ENCODE results near the gene ZFAND2A. TPM values are rescaled to one million over a fixed set of nuclear protein-coding genes. Genes with fewer than 3 reads are reported as not detected.
A peak's percentile ranks its signal among the peaks of the same experiment; 100 is the strongest.

The ZFAND2A gene
- total and polyA plus RNA-seq, 2 experiments from 2014 or later: 32.2 to 52.4 TPM

DNA sequence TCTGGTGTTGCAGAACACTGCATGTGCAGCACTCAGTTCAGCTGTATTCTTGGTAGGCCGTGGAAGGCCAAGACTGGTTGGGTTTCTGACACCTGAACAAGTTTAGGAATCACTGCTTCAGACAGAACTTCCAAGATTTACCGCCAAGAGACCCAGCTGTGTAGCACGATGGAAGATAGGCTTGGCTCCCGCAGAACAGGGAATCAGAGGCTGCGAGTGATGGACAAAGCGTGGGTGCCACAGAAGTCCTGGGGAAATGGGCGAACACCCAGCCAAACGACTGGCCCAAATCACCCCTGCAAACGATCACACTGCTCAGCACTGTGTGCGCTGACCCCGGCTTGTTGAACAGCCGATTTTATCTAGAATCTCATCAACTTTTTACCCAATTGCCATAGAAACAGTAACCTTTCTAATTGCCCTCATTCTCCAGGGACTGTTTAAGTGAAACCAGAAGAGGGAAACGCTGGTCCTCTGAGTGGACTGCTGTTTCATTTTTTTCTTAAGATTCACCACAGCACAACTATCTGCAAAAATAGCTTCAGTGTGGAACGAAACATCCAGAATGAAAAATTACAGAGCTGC, 17.9 kb downstream of the ZFAND2A start:
- H3K79me2 ChIP-seq (ENCODE audit: insufficient read depth): peaks cover 4% of the 10 kb centered on the region
- H2AFZ ChIP-seq: peak overlapping the region; percentile 33; the same call in 1 of the 2 replicates
- peak overlapping the region; percentile 14 for H3K4me2 ChIP-seq (ENCODE audit: unreplicated experiment)
- no peaks in the 10 kb centered on the region for H3K9me3 ChIP-seq (ENCODE audit: low read depth)
- no peak overlapping the region for H3K4me3 ChIP-seq
- WGBS, 2 experiments (ENCODE audit: low coverage in 1 of 2, low lambda C conversion rate in 2 of 2, missing lambda C conversion rate in 2 of 2): 33 to 45% methylated on average over 14 of the region's 14 CpGs
- H3K9me2 ChIP-seq (ENCODE audit: insufficient read depth): no peaks in the 10 kb centered on the region
- no peaks in the 10 kb centered on the region for H4K20me1 ChIP-seq (ENCODE audit: insufficient read depth)
- H3K36me3 ChIP-seq (ENCODE audit: low read depth): no peaks in the 10 kb centered on the region
- no peak overlapping the region for H3K27ac ChIP-seq
- no peaks in the 10 kb centered on the region for H3F3A ChIP-seq (ENCODE audit: insufficient read depth)
- no peak for TF ChIP-seq EZH2 (IDR thresholded peaks at IDR 0.05; ENCODE audit: insufficient read depth, poor library complexity, severe bottlenecking)
- no peak for TF ChIP-seq EZH2phosphoT487 (IDR thresholded peaks at IDR 0.05; ENCODE audit: insufficient read depth, low read depth)
- in situ Hi-C loops (cut with MboI): no loop called here
- DNase-seq: peak; percentile 48
- no peaks in the 10 kb centered on the region for H3K27me3 ChIP-seq (replicated peaks; ENCODE audit: insufficient read depth)
- no peak overlapping the region for H3K9ac ChIP-seq
- H3K4me1 ChIP-seq (ENCODE audit: insufficient read depth): 0 out of 2 replicates have a peak, but pooled peaks cover 1% of the 10 kb centered on the region

DNA sequence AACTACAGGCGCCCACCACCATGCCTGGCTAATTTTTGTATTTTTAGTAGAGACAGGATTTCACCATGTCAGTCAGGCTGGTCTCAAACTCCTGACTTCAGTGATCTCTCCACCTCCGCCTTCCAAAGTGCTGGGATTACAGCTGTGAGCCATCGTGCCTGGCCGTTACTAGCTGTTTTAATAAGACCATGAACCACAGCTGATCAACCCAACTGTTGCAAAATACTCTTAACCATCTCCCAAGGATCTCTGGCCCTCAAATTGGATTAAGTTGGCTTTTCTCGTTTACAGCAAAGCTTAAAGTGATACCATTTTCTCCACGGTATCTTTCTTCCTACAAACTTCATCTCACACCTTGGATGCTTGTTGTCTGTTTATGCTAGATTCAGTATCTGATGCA, 18.3 kb downstream of the ZFAND2A start:
- H3F3A ChIP-seq (ENCODE audit: insufficient read depth): no peaks in the 10 kb centered on the region
- no peak for TF ChIP-seq EZH2phosphoT487 (IDR thresholded peaks at IDR 0.05; ENCODE audit: insufficient read depth, low read depth)
- TF ChIP-seq EZH2 (IDR thresholded peaks at IDR 0.05; ENCODE audit: insufficient read depth, poor library complexity, severe bottlenecking): no peak
- DNase-seq: no peak
- no peaks in the 10 kb centered on the region for H3K27me3 ChIP-seq (replicated peaks; ENCODE audit: insufficient read depth)
- in situ Hi-C loops (cut with MboI): no loop called here
- H3K9me3 ChIP-seq (ENCODE audit: low read depth): no peaks in the 10 kb centered on the region
- peaks cover 5% of the 10 kb centered on the region for H3K79me2 ChIP-seq (ENCODE audit: insufficient read depth)
- H3K4me3 ChIP-seq: no peak overlapping the region
- no peak overlapping the region for H3K27ac ChIP-seq
- no peaks in the 10 kb centered on the region for H3K9me2 ChIP-seq (ENCODE audit: insufficient read depth)
- H3K36me3 ChIP-seq (ENCODE audit: low read depth): no peaks in the 10 kb centered on the region
- no peak overlapping the region for H3K9ac ChIP-seq
- no peak overlapping the region for H3K4me2 ChIP-seq (ENCODE audit: unreplicated experiment)
- no peak overlapping the region for H2AFZ ChIP-seq
- H4K20me1 ChIP-seq (ENCODE audit: insufficient read depth): no peaks in the 10 kb centered on the region
- WGBS, 2 experiments (ENCODE audit: low coverage in 1 of 2, low lambda C conversion rate in 2 of 2, missing lambda C conversion rate in 2 of 2): 64 to 65% methylated on average over 6 of the region's 6 CpGs
- H3K4me1 ChIP-seq (ENCODE audit: insufficient read depth): 0 out of 2 replicates have a peak, but pooled peaks cover 6% of the 10 kb centered on the region

DNA sequence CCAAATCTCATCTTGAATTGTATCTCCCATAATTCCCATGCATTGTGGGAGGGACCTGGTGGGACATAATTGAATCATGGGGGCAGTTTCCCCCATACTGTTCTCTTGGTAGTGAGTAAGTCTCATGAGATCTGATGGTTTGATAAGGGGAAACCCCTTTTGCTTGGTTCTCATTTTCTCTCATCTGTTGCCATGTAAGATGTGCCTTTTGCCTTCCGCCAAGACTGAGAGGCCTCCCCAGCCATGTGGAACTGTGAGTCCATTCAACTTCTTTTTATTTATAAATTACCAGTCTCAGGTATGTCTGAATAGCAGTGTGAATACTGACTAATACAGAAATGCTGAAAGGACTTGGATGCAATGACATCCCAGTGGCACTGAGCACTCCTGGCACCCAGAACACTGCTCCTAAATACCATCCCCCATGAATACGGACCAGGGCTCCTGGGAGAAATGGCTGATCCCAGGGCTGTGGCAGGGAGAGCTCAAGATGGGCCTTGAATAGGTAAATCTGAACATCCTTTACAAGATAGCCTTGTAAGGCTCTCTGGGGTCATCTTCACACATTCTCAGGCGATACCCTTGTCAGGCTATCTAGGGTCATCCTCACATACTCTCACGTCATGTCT, 19.4 kb downstream of the ZFAND2A start:
- H3K36me3 ChIP-seq (ENCODE audit: low read depth): no peaks in the 10 kb centered on the region
- H2AFZ ChIP-seq: no peak overlapping the region
- no peak overlapping the region for H3K27ac ChIP-seq
- H3F3A ChIP-seq (ENCODE audit: insufficient read depth): no peaks in the 10 kb centered on the region
- 74 to 77% methylated on average over 4 of the region's 4 CpGs for WGBS, 2 experiments (ENCODE audit: low coverage in 1 of 2, low lambda C conversion rate in 2 of 2, missing lambda C conversion rate in 2 of 2)
- 0 out of 2 replicates have a peak, but pooled peaks cover 6% of the 10 kb centered on the region for H3K4me1 ChIP-seq (ENCODE audit: insufficient read depth)
- H3K9ac ChIP-seq: no peak overlapping the region
- no peaks in the 10 kb centered on the region for H3K27me3 ChIP-seq (replicated peaks; ENCODE audit: insufficient read depth)
- in situ Hi-C loops (cut with MboI): no loop called here
- H3K4me3 ChIP-seq: no peak overlapping the region
- H3K9me3 ChIP-seq (ENCODE audit: low read depth): no peaks in the 10 kb centered on the region
- no peaks in the 10 kb centered on the region for H4K20me1 ChIP-seq (ENCODE audit: insufficient read depth)
- H3K4me2 ChIP-seq (ENCODE audit: unreplicated experiment): no peak overlapping the region
- no peaks in the 10 kb centered on the region for H3K9me2 ChIP-seq (ENCODE audit: insufficient read depth)
- TF ChIP-seq EZH2phosphoT487 (IDR thresholded peaks at IDR 0.05; ENCODE audit: insufficient read depth, low read depth) (no peak), EZH2 (IDR thresholded peaks at IDR 0.05; ENCODE audit: insufficient read depth, poor library complexity, severe bottlenecking) (no peak)
- no peak for DNase-seq
- H3K79me2 ChIP-seq (ENCODE audit: insufficient read depth): peaks cover 5% of the 10 kb centered on the region

DNA sequence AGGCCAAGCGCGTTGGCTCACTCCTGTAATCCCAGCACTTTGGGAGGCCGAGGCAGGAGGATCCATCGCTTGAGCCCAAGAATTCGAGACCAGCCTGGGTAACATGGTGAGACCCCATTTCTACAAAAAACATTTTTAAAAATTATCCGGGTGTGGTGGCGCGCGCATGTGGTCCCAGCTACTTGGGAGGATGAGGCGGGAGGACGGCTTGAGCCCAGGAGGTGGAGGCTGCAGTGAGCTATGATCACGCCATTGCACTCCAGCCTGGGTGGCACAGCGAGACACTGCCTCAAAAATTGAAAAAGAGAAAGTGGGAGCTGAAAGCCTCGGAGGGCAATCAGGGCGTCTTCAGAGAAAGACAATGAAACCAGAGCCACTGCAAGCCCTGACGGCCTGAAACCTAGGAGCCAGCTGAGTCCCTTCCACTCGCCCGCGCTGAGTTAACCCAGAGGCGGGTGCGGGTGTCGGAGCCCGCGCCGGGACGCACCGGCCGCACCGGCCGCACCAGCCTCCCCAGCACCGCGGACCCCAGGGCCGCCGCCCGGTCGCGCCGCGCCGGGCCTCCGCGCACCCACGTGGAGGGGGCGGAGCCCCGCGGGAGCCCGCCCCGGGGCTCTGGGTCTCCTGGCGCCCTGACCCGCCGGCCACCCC, 22.4 kb downstream of the ZFAND2A start:
- peaks cover 5% of the 10 kb centered on the region for H3K79me2 ChIP-seq (ENCODE audit: insufficient read depth)
- no peak for DNase-seq
- TF ChIP-seq EZH2phosphoT487 (IDR thresholded peaks at IDR 0.05; ENCODE audit: insufficient read depth, low read depth) (no peak), EZH2 (IDR thresholded peaks at IDR 0.05; ENCODE audit: insufficient read depth, poor library complexity, severe bottlenecking) (no peak)
- H3K9me2 ChIP-seq (ENCODE audit: insufficient read depth): no peaks in the 10 kb centered on the region
- in situ Hi-C loops (cut with MboI): no loop called here
- peak overlapping the region; percentile 76 for H3K27ac ChIP-seq
- no peaks in the 10 kb centered on the region for H3K27me3 ChIP-seq (replicated peaks; ENCODE audit: insufficient read depth)
- WGBS, 2 experiments (ENCODE audit: low coverage in 1 of 2, low lambda C conversion rate in 2 of 2, missing lambda C conversion rate in 2 of 2): 10 to 13% methylated on average over 33 to 42 of the region's 51 CpGs
- H3K4me1 ChIP-seq (ENCODE audit: insufficient read depth): 0 out of 2 replicates have a peak, but pooled peaks cover 6% of the 10 kb centered on the region
- peak overlapping the region; percentile 99 for H2AFZ ChIP-seq
- H4K20me1 ChIP-seq (ENCODE audit: insufficient read depth): no peaks in the 10 kb centered on the region
- H3K9ac ChIP-seq: peak overlapping the region; percentile 89
- H3K9me3 ChIP-seq (ENCODE audit: low read depth): no peaks in the 10 kb centered on the region
- H3K4me3 ChIP-seq: peak overlapping the region; percentile 98
- no peaks in the 10 kb centered on the region for H3F3A ChIP-seq (ENCODE audit: insufficient read depth)
- peak overlapping the region; percentile 62 for H3K4me2 ChIP-seq (ENCODE audit: unreplicated experiment)
- no peaks in the 10 kb centered on the region for H3K36me3 ChIP-seq (ENCODE audit: low read depth)
